Nephron progenitor cell (in vitro differentiated cells): Measurements from ENCODE around the gene HSPB7.

Source experiments
- DNase-seq: peaks from one replicate; pipeline ENCODE4 v3.0.0; 2021
- H3K27ac Mint-ChIP-seq: 2 replicates; pipeline ENCODE4 v1.8.0; 2021; ENCODE audit warnings: mild to moderate bottlenecking, moderate library complexity, mixed read lengths
- H3K27me3 Mint-ChIP-seq: 2 replicates; pipeline ENCODE4 v1.8.0; 2021; ENCODE audit warnings: mild to moderate bottlenecking, low read depth, mixed read lengths; ENCODE audit not compliant: poor library complexity
- H3K36me3 Mint-ChIP-seq: 2 replicates; pipeline ENCODE4 v1.8.0; 2021; ENCODE audit warnings: low read depth, mixed read lengths
- H3K4me1 Mint-ChIP-seq: 2 replicates; pipeline ENCODE4 v1.8.0; 2021; ENCODE audit warnings: mixed read lengths
- H3K4me3 Mint-ChIP-seq: 2 replicates; pipeline ENCODE4 v1.8.0; 2021; ENCODE audit warnings: mild to moderate bottlenecking, moderate library complexity, mixed read lengths
- H3K9me3 Mint-ChIP-seq: 2 replicates; pipeline ENCODE4 v1.8.0; 2021; ENCODE audit warnings: mild to moderate bottlenecking, moderate library complexity, mixed read lengths
- CTCF ChIP-seq: fragments of 200-600 bp; sonication (generic); IDR thresholded peaks from 2 replicates; pipeline ENCODE4 v1.5.0; 2021; ENCODE audit warnings: antibody characterized with exemption

Gene HSPB7

GRCh38 chr1:16017461-16018303 is at the start of gene HSPB7:
TSS of gene HSPB7 (minus strand) at chr1:16018043. CDS start at chr1:16017963, 80 bp downstream.
- no peak within 1 kb of the TSS for H3K27ac Mint-ChIP-seq
- no peak for TF ChIP-seq CTCF
- no peaks in the 10 kb centered on the region for H3K9me3 Mint-ChIP-seq
- peaks cover 33% of the 10 kb centered on the region for H3K27me3 Mint-ChIP-seq
- H3K4me3 Mint-ChIP-seq, result no peak within 1 kb of the TSS
- DNase-seq, result peak; percentile 50
- peaks cover 69% of the 10 kb centered on the region for H3K4me1 Mint-ChIP-seq
- no peaks in the 10 kb centered on the region for H3K36me3 Mint-ChIP-seq

GRCh38 chr1:16067127-16067768 is 49.4 kb upstream of the HSPB7 start:
- Mint-ChIP-seq H3K27me3 (peaks cover 21% of the 10 kb centered on the region), H3K4me3 (peak overlapping the region; percentile 32), H3K9me3 (no peaks in the 10 kb centered on the region), H3K27ac (no peak overlapping the region), H3K4me1 (peaks cover 44% of the 10 kb centered on the region), H3K36me3 (no peaks in the 10 kb centered on the region)
- TF ChIP-seq CTCF, result no peak
- no peak for DNase-seq

- Mint-ChIP-seq H3K4me3 (no peak overlapping the region), H3K27me3 (peaks cover 16% of the 10 kb centered on the region)
Observed at GRCh38 chr1:16066245-16066644, 48.4 kb upstream of the HSPB7 start.

GRCh38 chr1:16065269-16065576 is 47.4 kb upstream of the HSPB7 start:
- no peaks in the 10 kb centered on the region for H3K9me3 Mint-ChIP-seq
- no peak overlapping the region for H3K4me3 Mint-ChIP-seq
- no peaks in the 10 kb centered on the region for H3K36me3 Mint-ChIP-seq
- peaks cover 44% of the 10 kb centered on the region for H3K4me1 Mint-ChIP-seq
- TF ChIP-seq CTCF, result no peak
- DNase-seq, result no peak
- H3K27ac Mint-ChIP-seq, result no peak overlapping the region
- H3K27me3 Mint-ChIP-seq, result peaks cover 24% of the 10 kb centered on the region

More at GRCh38 chr1:16066245-16066644, 48.4 kb upstream of the HSPB7 start:
- Mint-ChIP-seq H3K9me3 (no peaks in the 10 kb centered on the region), H3K36me3 (no peaks in the 10 kb centered on the region), H3K27ac (no peak overlapping the region), H3K4me1 (peaks cover 44% of the 10 kb centered on the region)
- DNase-seq, result no peak
- no peak for TF ChIP-seq CTCF

GRCh38 chr1:16064536-16065268 is 46.9 kb upstream of the HSPB7 start:
- Mint-ChIP-seq H3K4me1 (peaks cover 44% of the 10 kb centered on the region), H3K27me3 (peaks cover 19% of the 10 kb centered on the region), H3K27ac (peak overlapping the region; percentile 16), H3K4me3 (no peak overlapping the region), H3K36me3 (no peaks in the 10 kb centered on the region), H3K9me3 (no peaks in the 10 kb centered on the region)
- no peak for TF ChIP-seq CTCF
- no peak for DNase-seq
